Measurements from ENCODE around the gene PROZ.

DNA sequence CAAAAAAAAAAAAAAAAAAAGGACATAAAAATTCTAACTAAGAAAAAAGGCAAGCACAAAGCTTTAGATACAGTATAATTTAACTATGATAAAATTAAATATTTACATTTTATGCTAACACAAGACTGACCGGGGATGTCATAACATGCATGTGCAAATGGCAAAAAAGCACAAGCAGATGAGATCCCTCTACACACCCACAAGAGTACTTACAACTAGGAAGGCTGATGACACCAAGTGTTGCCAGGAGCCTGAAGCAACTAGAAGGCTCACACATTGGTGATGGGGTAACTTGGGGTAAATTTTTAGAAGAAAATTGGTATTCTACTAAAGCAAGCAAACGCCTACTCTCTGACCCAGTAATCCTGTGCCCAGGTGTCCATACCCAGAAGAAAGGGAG lies 43.4 kb downstream of the PROZ start:
- TF ChIP-seq, protein P1, sequence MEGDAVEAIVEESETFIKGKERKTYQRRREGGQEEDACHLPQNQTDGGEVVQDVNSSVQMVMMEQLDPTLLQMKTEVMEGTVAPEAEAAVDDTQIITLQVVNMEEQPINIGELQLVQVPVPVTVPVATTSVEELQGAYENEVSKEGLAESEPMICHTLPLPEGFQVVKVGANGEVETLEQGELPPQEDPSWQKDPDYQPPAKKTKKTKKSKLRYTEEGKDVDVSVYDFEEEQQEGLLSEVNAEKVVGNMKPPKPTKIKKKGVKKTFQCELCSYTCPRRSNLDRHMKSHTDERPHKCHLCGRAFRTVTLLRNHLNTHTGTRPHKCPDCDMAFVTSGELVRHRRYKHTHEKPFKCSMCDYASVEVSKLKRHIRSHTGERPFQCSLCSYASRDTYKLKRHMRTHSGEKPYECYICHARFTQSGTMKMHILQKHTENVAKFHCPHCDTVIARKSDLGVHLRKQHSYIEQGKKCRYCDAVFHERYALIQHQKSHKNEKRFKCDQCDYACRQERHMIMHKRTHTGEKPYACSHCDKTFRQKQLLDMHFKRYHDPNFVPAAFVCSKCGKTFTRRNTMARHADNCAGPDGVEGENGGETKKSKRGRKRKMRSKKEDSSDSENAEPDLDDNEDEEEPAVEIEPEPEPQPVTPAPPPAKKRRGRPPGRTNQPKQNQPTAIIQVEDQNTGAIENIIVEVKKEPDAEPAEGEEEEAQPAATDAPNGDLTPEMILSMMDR (IDR thresholded peaks at IDR 0.05; ENCODE audit: insufficient read depth, low read depth, low read length): no peak
- TF ChIP-seq EZH2 (IDR thresholded peaks at IDR 0.05; ENCODE audit: insufficient read depth, low read length): no peak

Data from astrocyte (in vitro differentiated cells and primary cell).